Duodenal mucosa (tissue), 2 donors: ENCODE data around the gene IGIP.

Source experiments
- H3K27ac ChIP-seq: one replicate; pipeline ENCODE4 v1.7.0; 2013; ENCODE audit warnings: low read depth, low read length
- H3K27me3 ChIP-seq, 2 donors: one replicate each; pipeline ENCODE4 v1.7.0; 2013; ENCODE audit warnings: low read length in 2 of 2, control low read depth in 1 of 2; ENCODE audit not compliant: insufficient read depth in 2 of 2, control insufficient read depth in 1 of 2
- H3K36me3 ChIP-seq, 2 donors: one replicate each; pipeline ENCODE4 v1.7.0; 2013; ENCODE audit warnings: low read length in 2 of 2, control low read depth in 1 of 2; ENCODE audit not compliant: insufficient read depth in 2 of 2, control insufficient read depth in 1 of 2
- H3K4me1 ChIP-seq, 2 donors: one replicate each; pipeline ENCODE4 v1.7.0; 2013; ENCODE audit warnings: low read length in 2 of 2, control low read depth in 1 of 2; ENCODE audit not compliant: insufficient read depth in 2 of 2, control insufficient read depth in 1 of 2
- H3K4me3 ChIP-seq, 2 donors: one replicate each; pipeline ENCODE4 v1.7.0; 2013; ENCODE audit warnings: low read length in 2 of 2, low read depth in 1 of 2
- H3K9ac ChIP-seq, 2 donors: one replicate each; pipeline ENCODE4 v1.7.0; 2013; ENCODE audit warnings: low read length in 2 of 2, low read depth in 1 of 2
- H3K9me3 ChIP-seq, 2 donors: one replicate each; pipeline ENCODE4 v1.7.0; 2013; ENCODE audit warnings: low read length in 2 of 2, control low read depth in 1 of 2; ENCODE audit not compliant: control insufficient read depth in 1 of 2

Gene IGIP

DNA sequence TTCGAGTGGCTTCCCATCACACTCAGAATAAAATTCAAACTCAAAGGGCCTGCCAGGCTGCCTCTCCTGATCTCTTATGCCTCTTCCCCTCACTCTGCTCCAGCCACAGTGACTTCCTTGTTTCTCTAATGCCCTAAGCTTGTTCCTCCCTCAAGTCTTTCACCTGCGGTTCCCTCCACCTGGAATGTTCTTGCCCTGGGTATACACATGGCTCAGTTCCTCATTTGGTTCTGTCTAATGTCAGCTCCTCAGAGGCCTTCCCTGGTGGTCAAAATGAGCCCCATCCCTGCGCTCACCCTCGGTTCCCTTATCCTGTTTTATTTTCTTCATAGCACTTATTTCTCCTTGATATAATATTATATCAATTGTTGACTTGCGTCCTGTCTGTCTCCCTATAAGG, 36.5 kb downstream of the IGIP start:
- Histone ChIP-seq H3K9ac (no peak overlapping the region), H3K4me1 (peaks cover 16 to 27% of the 10 kb centered on the region in 2 donors), H3K36me3 (no peaks in the 10 kb centered on the region), H3K27ac (no peak overlapping the region), H3K27me3 (no peaks in the 10 kb centered on the region), H3K4me3 (no peak overlapping the region), H3K9me3 (no peaks in the 10 kb centered on the region)

DNA sequence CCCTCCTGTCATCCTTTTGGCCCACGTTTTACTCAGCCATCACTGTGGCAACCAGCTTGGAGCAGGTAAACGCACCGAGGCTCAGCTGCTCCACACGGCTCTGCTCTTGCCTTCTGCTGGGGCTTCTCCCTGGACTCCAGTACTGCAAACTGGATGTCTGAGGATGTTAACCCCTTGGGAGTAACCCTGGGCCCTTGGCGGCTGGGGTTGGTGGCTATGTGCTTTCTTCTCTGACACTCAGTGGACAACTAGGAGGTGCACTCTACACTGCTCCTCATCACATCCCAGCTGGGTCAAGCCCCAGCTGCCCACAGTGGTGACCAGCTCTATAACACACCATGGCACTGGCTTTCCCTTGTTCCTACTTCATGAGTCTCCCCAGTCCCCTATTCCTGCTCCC, 37.0 kb downstream of the IGIP start:
- Histone ChIP-seq H3K36me3 (no peaks in the 10 kb centered on the region), H3K9ac (no peak overlapping the region), H3K27me3 (no peaks in the 10 kb centered on the region), H3K4me3 (no peak overlapping the region), H3K9me3 (no peaks in the 10 kb centered on the region), H3K4me1 (peaks cover 16 to 27% of the 10 kb centered on the region in 2 donors), H3K27ac (no peak overlapping the region)

DNA sequence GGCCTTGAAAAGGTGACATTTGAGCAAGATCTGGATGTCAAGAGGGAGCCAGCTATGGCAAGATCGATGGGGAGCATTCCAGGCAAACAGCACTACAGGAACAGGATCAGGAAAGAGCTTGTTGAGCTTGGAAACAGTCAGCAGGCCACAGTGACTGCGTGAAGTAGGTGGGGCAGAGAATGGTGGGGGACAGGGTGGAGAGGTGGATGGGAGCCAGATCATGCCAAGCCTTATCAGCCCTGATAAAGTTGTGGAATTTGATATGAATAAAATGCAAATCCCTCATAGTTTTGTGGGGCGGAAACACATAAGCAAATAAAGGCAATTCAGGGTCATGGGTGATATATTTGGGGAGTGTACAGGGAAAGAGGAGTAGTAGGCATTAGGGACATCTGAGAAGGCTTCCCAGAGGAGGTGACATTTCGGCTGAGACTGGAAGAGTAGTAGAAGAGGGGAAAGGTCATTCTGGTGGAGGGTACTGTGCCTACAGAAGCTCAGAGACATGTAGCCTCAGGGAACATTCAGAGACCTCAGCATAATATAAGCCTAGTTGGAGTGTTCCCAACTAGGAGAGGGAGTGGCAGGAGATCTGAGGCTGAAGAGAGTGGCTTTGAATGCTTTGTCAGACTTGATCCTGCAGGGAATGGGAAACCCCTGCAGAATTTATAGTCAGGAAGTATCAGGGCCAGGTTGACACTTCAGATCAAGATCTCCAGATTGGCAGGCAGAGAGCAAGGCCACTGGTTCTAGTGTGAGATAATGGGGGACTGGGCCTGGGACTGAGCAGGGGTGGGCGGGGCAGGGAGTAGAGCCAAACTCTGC, 39.6 kb downstream of the IGIP start:
- H3K4me1 ChIP-seq = peaks cover 19 to 40% of the 10 kb centered on the region in 2 donors
- no peak overlapping the region for H3K9ac ChIP-seq
- H3K27me3 ChIP-seq = no peaks in the 10 kb centered on the region
- no peaks in the 10 kb centered on the region for H3K9me3 ChIP-seq
- no peaks in the 10 kb centered on the region for H3K36me3 ChIP-seq
- no peak overlapping the region for H3K4me3 ChIP-seq
- peak overlapping the region; percentile 43 for H3K27ac ChIP-seq

DNA sequence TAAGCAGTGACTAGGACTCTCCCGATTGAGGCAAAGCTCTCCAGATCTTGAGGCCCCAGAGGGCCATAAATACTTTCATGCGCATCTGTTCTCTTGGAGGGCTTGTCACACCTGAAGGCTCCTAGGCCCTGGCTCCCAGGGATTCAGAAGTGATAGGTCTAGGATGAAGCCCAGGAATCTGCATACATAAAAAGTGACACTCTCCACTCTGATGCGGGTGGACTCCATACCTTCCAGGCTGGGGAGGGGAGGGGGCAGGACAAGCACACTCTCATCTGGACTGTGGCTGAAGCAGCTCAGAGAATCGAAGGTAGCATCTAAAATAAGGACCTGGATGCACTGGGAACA, 40.2 kb downstream of the IGIP start:
- Histone ChIP-seq H3K4me1 (peaks cover 19 to 40% of the 10 kb centered on the region in 2 donors), H3K27me3 (no peaks in the 10 kb centered on the region), H3K4me3 (no peak overlapping the region), H3K9ac (peak overlapping the region in 1 of 2 donors; percentile 35), H3K27ac (peak overlapping the region; percentile 43), H3K36me3 (no peaks in the 10 kb centered on the region), H3K9me3 (no peaks in the 10 kb centered on the region)

DNA sequence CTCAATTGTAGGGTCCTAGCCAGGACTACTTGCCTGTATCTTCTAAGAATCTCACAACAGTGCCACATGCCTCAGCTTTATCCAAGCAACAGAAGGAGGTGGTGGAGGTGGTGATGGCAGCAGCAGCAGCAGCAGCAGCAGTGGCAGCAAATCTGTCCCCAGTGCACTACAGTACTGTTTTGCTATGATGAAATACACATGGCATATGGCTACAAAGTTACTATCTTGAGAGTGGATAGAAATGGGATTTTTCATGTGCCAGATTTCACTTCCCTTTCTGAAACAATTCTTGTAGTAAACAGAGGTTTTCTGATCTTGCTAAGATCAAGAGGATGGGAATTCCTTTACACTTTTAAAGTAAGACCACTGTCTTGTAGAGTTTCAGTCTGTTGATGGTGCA, 41.2 kb downstream of the IGIP start:
- Histone ChIP-seq H3K27me3 (no peaks in the 10 kb centered on the region), H3K27ac (no peak overlapping the region), H3K4me1 (peaks cover 19 to 40% of the 10 kb centered on the region in 2 donors), H3K9me3 (no peaks in the 10 kb centered on the region), H3K36me3 (no peaks in the 10 kb centered on the region), H3K9ac (no peak overlapping the region), H3K4me3 (no peak overlapping the region)

DNA sequence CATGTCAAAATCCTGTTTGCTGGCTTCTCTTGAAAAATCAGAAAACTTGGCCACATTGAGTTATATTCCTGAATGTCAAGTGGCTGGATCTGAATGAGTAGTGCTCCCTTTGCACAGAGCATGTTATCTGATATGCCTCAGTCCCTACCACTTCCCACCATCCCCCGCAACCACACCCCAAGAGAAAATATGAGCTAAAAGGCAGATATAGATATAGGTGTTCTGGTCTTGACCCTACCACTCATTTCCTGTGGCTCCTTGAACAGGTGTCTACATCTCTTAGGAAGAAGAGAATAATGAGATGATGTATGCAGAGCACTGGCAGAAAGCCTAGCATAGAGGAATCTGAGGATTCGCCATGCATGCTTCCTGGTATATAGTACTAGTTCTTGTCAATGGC, 42.6 kb downstream of the IGIP start:
- no peak overlapping the region for H3K9ac ChIP-seq
- no peaks in the 10 kb centered on the region for H3K36me3 ChIP-seq
- no peaks in the 10 kb centered on the region for H3K27me3 ChIP-seq
- no peak overlapping the region for H3K4me3 ChIP-seq
- H3K27ac ChIP-seq = no peak overlapping the region
- peaks cover 19 to 40% of the 10 kb centered on the region in 2 donors for H3K4me1 ChIP-seq
- no peaks in the 10 kb centered on the region for H3K9me3 ChIP-seq

DNA sequence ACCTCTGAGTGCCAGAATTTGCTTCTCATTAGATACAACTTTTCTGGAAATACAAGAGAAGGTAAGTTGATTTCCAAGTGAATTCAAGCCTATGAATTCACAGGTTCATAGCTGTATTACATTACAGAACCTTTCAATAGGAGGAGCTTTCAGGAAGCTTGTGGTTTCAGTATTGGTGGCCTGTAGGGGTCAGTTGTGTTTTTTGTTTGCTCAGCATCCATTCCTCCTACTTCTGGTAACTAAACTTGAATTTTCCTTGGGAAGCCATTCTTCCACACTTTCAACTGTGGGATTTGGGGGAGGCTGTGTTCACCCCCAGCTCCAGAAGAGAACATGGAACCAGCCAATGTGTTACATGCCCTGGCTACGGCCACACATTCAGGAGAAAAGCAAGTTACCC, 43.7 kb downstream of the IGIP start:
- H3K27me3 ChIP-seq = no peaks in the 10 kb centered on the region
- H3K9ac ChIP-seq = no peak overlapping the region
- no peaks in the 10 kb centered on the region for H3K36me3 ChIP-seq
- no peaks in the 10 kb centered on the region for H3K9me3 ChIP-seq
- peaks cover 20 to 39% of the 10 kb centered on the region in 2 donors for H3K4me1 ChIP-seq
- H3K4me3 ChIP-seq = no peak overlapping the region
- H3K27ac ChIP-seq = no peak overlapping the region

DNA sequence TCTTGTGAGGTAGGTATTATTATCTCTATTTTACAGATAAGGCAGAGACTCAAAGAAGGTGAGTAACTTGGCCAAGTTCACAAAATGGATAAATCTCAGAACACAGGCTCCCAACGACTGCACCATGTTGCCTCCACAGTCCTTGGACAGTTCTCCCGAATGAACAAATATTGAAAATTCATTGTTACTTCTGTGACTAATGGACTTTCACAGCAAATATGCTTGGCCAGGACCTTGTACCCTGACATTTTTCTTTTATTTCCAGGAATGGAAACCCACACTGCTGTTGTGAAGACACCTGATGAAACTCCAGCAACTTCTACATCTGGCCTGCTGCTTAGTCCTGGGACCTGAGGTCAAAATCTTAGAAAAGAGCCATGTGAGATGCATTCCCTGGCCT, 46.7 kb downstream of the IGIP start:
- no peak overlapping the region for H3K27ac ChIP-seq
- no peak overlapping the region for H3K4me3 ChIP-seq
- no peaks in the 10 kb centered on the region for H3K27me3 ChIP-seq
- no peaks in the 10 kb centered on the region for H3K9me3 ChIP-seq
- peaks cover 18 to 24% of the 10 kb centered on the region in 2 donors for H3K4me1 ChIP-seq
- H3K36me3 ChIP-seq = no peaks in the 10 kb centered on the region
- H3K9ac ChIP-seq = no peak overlapping the region

DNA sequence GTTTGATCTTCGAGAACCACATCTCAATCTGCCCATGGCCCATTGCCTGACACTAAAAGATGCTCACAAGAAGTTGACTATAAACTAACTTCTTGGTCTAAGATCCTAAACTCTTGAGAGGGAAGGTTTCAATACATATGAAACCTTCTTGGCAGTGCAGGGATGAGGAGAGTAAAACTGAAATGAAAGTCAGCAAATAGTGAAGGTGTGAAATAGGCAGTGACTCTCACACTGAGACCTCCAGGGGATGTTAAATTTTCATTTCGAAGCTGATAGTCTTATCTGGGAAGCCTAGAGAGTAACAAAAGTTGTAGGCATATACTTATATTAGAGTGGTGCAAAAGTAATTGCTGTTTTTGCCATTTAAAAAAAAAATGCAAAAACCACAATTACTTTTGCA, 48.3 kb downstream of the IGIP start:
- Histone ChIP-seq H3K4me1 (peaks cover 26% of the 10 kb centered on the region in 2 donors), H3K9ac (no peak overlapping the region), H3K36me3 (no peaks in the 10 kb centered on the region), H3K27ac (no peak overlapping the region), H3K27me3 (no peaks in the 10 kb centered on the region), H3K4me3 (no peak overlapping the region), H3K9me3 (no peaks in the 10 kb centered on the region)

DNA sequence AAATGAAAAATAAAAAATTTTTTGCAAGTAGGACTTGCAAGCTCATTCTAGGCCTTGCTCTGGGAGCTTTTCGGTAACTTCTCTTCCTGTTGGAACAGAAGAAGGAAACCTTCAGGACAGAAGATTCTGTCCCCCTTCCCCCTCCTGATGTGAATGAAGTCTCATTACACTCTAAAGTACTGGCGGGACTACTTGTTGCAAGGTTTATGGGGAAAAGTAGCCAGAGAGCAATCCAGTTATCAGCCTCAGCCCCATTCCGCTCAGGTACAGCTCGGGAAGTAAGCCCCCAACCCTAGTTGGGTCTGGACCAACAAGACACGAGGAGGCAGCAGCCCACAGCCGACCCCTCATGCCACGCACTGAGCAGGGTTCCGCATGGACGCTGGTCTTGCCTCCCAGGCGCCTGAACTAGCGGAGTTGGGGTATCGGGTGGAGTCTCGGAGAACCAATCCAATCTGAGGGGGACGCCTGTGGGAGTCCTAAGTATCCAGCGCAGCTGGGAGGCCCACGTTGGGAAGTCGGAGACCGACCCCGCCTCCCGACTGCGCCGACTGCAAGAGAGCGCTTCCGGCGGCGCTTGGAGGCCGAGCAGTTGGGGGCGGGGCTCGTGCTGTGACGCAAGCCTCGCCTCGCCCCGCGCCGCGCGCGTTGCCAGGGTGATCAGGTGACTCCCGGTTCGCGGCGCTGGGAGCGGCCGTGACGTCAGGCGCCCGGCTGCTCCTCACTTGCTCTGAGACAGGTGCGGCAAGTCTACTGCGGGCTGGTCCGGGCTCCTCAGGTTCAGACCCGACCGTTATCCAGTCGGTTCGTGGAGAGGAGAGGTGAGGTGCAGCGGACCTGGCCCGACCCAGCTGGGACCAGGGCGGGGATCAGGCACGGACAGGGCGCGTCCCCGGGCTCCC, 49.0 kb downstream of the IGIP start, which contains the start of gene CYSTM1:
Gene CYSTM1 (plus strand): TSS at position 724 of the 902 bp plus-strand sequence. CDS start 19,278 bp downstream, outside the sequence.
- peak within 1 kb of the TSS; percentile 98 to 100 for H3K9ac ChIP-seq
- H3K36me3 ChIP-seq = no peaks in the 10 kb centered on the region
- H3K4me3 ChIP-seq = peak within 1 kb of the TSS; percentile 88 to 94
- peak within 1 kb of the TSS; percentile 99 for H3K27ac ChIP-seq
- H3K9me3 ChIP-seq = no peaks in the 10 kb centered on the region
- H3K27me3 ChIP-seq = no peaks in the 10 kb centered on the region
- H3K4me1 ChIP-seq = peaks cover 20 to 26% of the 10 kb centered on the region in 2 donors
